Stimulated activated naive CD8-positive, alpha-beta T cell treated with anti-CD3 and anti-CD28 coated beads, Interleukin-15, Interleukin-2, amounts not matched to agents 100 ng/mL and 50 ng/mL, for 24 hours (primary cell): ENCODE measurements around the gene WFIKKN1.

Source experiments
- H3K27ac Mint-ChIP-seq: one replicate; pipeline ENCODE4 v1.8.0; 2021; ENCODE audit warnings: mild to moderate bottlenecking, mixed read lengths
- H3K27me3 Mint-ChIP-seq: one replicate; pipeline ENCODE4 v1.8.0; 2021; ENCODE audit warnings: mixed read lengths
- H3K36me3 Mint-ChIP-seq: one replicate; pipeline ENCODE4 v1.8.0; 2021; ENCODE audit warnings: low read depth, mixed read lengths
- H3K4me1 Mint-ChIP-seq: one replicate; pipeline ENCODE4 v1.8.0; 2021; ENCODE audit warnings: low read depth, mixed read lengths
- H3K4me3 Mint-ChIP-seq: one replicate; pipeline ENCODE4 v1.8.0; 2021; ENCODE audit warnings: mild to moderate bottlenecking, mixed read lengths
- H3K9me3 Mint-ChIP-seq: one replicate; pipeline ENCODE4 v1.8.0; 2021; ENCODE audit warnings: mixed read lengths

The WFIKKN1 gene

DNA sequence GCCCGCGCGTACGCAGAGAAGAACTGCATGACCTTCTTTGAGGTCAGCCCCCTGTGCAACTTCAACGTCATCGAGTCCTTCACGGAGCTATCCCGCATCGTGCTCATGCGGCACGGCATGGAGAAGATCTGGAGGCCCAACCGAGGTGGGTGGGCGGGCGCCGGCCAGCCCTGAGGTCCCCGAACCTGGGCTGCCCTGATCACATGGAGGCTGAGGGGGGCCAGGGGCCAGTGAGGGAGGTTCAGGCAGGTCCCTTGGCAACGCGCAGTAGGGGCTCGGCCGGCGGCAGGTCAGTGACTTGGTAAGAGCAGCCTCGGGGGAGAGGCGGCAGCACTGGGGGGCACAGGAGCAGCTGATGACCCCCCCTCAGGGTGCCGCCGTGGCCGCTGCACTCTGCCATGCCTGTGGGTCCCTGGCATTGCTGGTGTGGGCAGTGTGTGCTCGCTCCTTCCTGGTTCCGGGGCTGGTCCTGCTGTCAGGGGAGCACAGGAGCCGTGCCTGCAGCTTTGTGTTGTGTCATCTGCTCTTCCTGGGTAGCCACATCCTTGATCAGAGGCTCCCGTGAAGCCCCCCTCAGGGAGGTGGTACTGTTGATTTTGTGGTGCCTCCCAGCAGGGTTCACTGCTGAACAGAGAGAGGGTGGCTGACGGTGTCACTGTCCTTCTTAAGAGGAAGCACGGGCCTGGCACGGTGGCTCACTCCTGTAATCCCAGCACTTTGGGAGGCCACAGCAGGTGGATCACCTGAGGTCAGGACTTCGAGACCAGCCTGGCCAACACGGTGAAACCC lies 4.6 kb upstream of the WFIKKN1 start:
- H3K4me3 Mint-ChIP-seq, result no peak overlapping the region
- H3K27ac Mint-ChIP-seq, result no peak overlapping the region
- no peaks in the 10 kb centered on the region for H3K27me3 Mint-ChIP-seq
- H3K9me3 Mint-ChIP-seq, result no peaks in the 10 kb centered on the region
- H3K4me1 Mint-ChIP-seq, result no peaks in the 10 kb centered on the region
- no peaks in the 10 kb centered on the region for H3K36me3 Mint-ChIP-seq

DNA sequence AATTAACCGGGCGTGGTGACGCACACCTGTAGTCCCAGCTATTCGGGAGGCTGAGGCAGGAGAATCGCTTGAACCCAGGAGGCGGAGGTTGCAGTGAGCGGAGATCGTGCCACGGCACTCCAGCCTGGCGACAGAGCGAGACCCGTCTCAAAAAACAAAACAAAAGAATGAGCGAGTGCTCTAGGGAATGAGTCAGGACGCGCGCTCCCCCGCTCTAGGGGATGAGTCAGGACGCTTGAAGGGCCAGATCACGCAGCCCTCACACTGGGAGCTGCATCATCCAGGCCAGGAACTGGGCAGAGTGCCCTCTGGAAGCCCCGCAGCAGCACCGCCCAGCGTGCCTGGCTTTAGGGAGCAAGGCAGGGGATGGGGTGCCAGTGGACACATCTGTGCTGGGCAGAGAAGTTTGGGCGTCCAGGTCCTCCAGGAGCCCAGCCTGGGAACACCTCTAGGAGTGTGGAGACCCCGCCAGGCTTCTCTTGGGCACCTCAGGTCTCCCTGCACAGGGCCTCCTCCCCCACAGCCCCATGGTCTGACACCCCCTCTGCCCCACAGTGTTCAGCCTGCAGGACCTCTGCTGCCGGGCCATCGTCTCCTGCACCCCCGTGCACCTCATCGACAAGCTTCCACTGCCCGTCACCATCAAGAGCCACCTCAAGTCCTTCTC lies 3.9 kb upstream of the WFIKKN1 start:
- Mint-ChIP-seq H3K27me3 (no peaks in the 10 kb centered on the region), H3K9me3 (no peaks in the 10 kb centered on the region), H3K4me3 (no peak overlapping the region), H3K36me3 (no peaks in the 10 kb centered on the region), H3K27ac (no peak overlapping the region), H3K4me1 (no peaks in the 10 kb centered on the region)

DNA sequence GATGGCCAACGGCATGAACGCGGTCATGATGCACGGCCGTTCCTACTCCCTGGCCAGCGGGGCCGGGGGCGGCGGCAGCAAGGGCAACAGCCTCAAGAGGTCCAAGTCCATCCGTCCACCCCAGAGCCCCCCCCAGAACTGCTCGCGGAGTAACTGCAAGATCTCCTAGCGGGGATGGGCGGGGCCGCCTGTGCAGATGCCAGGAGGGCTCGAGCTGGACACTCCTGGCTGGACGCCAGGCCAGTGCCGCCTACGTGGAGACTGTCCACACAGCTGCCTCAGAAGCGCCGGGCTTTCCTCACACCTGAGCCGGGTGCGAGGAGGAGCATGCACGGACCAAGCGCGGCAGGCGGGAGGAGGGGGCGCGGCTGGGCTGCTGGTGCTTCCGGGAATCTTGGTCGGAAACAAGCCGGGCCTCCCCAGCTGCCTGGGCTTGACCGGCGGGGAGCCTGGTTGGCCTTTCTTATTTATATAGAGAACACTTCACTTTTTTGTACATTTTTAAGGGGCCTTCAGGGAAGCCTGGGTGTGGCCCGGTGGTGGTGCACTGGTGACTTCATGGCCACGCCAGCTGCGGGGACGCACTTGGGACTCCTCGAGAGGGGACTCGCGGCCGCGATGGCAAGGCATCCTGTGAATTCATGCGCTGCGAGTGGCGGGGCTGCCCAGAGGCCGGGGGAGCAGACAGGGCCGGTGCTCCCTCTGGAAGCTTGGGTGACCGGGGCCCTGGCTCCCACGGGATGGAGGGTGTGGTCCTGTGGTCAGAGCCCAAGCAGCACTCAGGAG lies 3.1 kb upstream of the WFIKKN1 start:
- no peak overlapping the region for H3K27ac Mint-ChIP-seq

DNA sequence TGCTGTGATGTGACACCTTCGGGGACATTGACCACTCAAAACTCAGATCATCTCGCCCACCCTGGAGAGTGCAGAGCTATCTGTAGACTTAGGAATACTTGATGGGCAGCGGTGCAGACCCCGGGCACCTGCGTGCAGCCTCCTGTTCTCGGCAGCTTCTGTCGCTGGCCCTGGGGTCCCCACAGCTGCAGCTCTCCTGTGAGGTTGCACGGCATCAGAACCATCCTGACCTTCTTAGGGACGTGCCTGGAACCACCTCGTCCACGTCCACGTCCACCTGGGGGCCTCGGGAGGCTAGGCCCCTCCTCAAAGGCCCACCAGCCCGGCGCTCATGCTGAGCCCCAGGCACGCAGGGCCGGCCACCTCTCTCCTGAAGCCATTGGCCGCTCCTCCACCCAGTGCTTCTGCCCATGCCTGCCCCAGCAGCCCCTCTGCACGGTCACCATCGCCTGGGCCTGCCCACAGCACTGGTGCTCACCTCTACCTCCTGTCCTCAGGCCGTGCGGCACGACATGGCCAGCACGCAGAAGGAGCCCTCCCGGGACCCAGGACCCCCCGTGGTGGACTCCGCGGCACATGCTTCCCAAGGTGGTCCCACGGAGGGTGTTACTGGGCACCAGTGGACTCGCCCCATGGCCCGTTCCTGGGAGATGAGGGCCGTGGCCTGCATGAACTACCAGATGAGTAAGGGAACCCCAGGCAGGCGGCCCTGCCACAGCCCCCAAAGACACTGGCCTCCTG lies 2.3 kb upstream of the WFIKKN1 start:
- Mint-ChIP-seq H3K36me3 (no peaks in the 10 kb centered on the region), H3K27ac (no peak overlapping the region), H3K4me3 (no peak overlapping the region), H3K4me1 (no peaks in the 10 kb centered on the region), H3K27me3 (no peaks in the 10 kb centered on the region), H3K9me3 (no peaks in the 10 kb centered on the region)

More for the DNA sequence above, 3.1 kb upstream of the WFIKKN1 start:
- H3K4me1 Mint-ChIP-seq, result no peaks in the 10 kb centered on the region
- no peaks in the 10 kb centered on the region for H3K27me3 Mint-ChIP-seq
- H3K9me3 Mint-ChIP-seq, result no peaks in the 10 kb centered on the region
- no peak overlapping the region for H3K4me3 Mint-ChIP-seq
- H3K36me3 Mint-ChIP-seq, result no peaks in the 10 kb centered on the region

DNA sequence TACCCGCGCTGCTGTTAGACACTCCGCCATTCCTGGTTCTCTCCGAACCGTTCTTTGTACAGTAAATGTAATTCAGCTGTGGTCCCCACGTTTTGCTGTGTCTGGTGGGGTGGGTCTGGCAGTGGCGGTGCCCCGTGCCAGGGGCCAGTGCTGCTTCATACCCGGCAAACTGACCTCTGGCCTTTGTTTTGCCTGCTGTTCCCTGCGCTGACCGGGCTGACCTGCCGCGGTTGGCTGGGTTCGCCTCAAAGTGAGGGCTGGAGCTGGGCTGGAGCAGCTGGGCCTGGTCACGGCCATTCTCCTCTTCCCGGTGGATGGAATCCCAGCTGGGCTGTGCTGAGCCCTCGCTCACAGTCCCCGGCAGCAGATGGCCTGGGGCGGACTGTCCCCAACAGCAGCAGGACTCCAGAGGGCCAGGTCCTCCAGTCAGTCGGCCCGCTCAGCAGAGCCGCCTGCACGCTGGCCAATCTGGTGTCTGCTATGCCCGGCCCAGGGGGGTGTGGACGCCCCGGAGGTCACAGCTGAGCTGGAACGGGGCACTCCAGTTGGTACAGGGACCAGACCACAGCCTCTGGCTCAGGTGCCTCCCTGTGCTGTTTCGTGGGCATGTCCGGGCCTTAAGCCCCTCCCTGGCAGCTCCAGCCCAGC lies 1.5 kb upstream of the WFIKKN1 start:
- no peaks in the 10 kb centered on the region for H3K9me3 Mint-ChIP-seq

DNA sequence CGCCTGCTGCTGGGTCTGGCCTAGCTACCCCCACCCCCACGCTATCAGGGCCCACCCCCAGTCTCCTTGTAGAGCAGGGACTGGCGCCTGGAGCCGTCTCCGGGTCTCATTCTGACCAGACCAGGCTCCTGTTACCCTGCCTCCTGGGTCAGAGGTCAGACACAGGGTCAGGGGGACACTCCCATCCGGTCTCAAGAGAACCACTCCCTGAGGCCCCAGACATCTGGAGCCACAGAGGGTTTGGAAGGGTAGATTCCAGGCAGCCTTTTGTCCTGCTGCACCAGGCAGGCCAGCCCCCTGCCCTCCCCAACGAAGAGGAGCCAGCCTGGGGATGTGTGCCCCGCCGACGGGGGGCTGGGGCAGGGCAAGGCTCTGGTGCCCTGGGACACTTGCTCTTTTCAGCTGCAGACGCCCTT lies 944 bp upstream of the WFIKKN1 start:
- Mint-ChIP-seq H3K27ac (no peak overlapping the region), H3K4me1 (peaks cover 2% of the 10 kb centered on the region), H3K4me3 (no peak overlapping the region), H3K36me3 (no peaks in the 10 kb centered on the region), H3K9me3 (no peaks in the 10 kb centered on the region), H3K27me3 (no peaks in the 10 kb centered on the region)

More for the DNA sequence above, 1.5 kb upstream of the WFIKKN1 start:
- Mint-ChIP-seq H3K36me3 (no peaks in the 10 kb centered on the region), H3K4me3 (no peak overlapping the region), H3K27ac (no peak overlapping the region), H3K27me3 (no peaks in the 10 kb centered on the region), H3K4me1 (no peaks in the 10 kb centered on the region)

DNA sequence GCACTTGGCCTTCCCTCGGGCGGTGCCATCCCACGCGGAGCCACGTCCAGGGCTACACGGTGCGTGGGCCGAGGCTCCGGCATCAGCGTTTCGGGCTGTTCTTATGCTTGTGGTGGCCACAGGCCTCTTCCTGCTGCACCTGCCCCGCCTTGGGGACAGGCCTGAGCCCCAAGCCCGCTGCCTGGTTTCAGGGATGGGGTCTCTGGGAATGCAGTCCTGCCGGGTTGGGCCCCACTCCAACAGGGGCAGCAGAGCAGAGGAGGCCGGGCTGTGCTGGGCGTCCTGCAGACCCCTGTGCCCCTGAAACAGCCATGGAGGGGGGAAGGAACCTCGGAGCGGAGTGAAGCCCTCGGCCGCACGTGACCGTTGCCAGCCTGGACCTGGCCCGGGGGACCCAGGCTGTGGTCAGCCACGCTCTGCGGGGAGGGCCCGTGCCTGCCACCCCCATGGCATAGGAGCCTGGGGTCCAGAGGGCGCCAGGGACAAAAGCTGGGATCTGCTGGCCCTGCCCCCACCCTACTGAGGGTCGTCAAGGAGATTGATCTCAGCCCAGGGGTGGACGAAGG lies 453 bp upstream of the WFIKKN1 start:
- Mint-ChIP-seq H3K36me3 (no peaks in the 10 kb centered on the region), H3K27me3 (no peaks in the 10 kb centered on the region), H3K9me3 (no peaks in the 10 kb centered on the region), H3K27ac (no peak overlapping the region), H3K4me3 (no peak overlapping the region), H3K4me1 (peaks cover 4% of the 10 kb centered on the region)

DNA sequence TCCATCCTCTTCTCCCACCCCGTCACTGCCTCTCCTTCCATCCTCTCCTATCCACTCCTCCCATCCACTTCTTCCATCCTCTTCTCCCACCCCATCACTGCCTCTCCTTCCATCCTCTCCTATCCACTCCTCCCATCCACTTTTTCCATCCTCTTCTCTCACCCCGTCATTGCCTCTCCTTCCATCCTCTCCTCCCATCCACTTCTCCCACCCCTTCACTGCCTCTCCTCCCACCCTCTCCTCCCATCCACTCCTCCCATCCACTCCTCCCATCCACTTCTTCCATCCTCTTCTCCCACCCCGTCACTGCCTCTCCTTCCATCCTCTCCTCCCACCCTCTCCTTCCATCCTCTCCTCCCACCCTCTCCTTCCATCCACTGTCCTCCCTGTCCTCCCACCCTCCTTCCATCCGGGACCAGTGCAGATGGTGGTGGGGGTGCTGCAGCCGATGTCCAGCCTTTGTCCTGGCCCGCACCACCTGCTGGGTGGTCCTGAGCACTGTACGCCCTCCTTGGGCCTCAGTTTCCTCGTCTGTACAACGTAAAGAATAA lies 1.1 kb downstream of the WFIKKN1 start:
- Mint-ChIP-seq H3K4me1 (peaks cover 10% of the 10 kb centered on the region), H3K27ac (no peak overlapping the region), H3K36me3 (peaks cover 3% of the 10 kb centered on the region), H3K27me3 (no peaks in the 10 kb centered on the region), H3K9me3 (no peaks in the 10 kb centered on the region), H3K4me3 (no peak overlapping the region)

DNA sequence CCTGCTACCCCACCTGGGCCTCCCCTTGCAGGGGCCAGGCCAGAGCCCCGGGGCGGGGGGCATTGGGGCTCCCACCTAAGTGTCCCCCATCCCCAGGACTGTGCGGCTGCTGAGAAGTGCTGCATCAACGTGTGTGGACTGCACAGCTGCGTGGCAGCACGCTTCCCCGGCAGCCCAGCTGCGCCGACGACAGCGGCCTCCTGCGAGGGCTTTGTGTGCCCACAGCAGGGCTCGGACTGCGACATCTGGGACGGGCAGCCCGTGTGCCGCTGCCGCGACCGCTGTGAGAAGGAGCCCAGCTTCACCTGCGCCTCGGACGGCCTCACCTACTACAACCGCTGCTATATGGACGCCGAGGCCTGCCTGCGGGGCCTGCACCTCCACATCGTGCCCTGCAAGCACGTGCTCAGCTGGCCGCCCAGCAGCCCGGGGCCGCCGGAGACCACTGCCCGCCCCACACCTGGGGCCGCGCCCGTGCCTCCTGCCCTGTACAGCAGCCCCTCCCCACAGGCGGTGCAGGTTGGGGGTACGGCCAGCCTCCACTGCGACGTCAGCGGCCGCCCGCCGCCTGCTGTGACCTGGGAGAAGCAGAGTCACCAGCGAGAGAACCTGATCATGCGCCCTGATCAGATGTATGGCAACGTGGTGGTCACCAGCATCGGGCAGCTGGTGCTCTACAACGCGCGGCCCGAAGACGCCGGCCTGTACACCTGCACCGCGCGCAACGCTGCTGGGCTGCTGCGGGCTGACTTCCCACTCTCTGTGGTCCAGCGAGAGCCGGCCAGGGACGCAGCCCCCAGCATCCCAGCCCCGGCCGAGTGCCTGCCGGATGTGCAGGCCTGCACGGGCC lies 1.9 kb downstream of the WFIKKN1 start:
- H3K27me3 Mint-ChIP-seq, result no peaks in the 10 kb centered on the region
- no peak overlapping the region for H3K27ac Mint-ChIP-seq
- no peaks in the 10 kb centered on the region for H3K9me3 Mint-ChIP-seq
- peaks cover 3% of the 10 kb centered on the region for H3K36me3 Mint-ChIP-seq
- no peak overlapping the region for H3K4me3 Mint-ChIP-seq
- H3K4me1 Mint-ChIP-seq, result peaks cover 10% of the 10 kb centered on the region

DNA sequence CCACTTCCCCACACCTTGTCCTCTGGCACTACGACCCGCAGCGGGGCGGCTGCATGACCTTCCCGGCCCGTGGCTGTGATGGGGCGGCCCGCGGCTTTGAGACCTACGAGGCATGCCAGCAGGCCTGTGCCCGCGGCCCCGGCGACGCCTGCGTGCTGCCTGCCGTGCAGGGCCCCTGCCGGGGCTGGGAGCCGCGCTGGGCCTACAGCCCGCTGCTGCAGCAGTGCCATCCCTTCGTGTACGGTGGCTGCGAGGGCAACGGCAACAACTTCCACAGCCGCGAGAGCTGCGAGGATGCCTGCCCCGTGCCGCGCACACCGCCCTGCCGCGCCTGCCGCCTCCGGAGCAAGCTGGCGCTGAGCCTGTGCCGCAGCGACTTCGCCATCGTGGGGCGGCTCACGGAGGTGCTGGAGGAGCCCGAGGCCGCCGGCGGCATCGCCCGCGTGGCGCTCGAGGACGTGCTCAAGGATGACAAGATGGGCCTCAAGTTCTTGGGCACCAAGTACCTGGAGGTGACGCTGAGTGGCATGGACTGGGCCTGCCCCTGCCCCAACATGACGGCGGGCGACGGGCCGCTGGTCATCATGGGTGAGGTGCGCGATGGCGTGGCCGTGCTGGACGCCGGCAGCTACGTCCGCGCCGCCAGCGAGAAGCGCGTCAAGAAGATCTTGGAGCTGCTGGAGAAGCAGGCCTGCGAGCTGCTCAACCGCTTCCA lies 2.7 kb downstream of the WFIKKN1 start:
- H3K27ac Mint-ChIP-seq, result no peak overlapping the region
- H3K36me3 Mint-ChIP-seq, result peaks cover 3% of the 10 kb centered on the region
- no peaks in the 10 kb centered on the region for H3K9me3 Mint-ChIP-seq
- peaks cover 10% of the 10 kb centered on the region for H3K4me1 Mint-ChIP-seq
- H3K4me3 Mint-ChIP-seq, result no peak overlapping the region
- no peaks in the 10 kb centered on the region for H3K27me3 Mint-ChIP-seq

DNA sequence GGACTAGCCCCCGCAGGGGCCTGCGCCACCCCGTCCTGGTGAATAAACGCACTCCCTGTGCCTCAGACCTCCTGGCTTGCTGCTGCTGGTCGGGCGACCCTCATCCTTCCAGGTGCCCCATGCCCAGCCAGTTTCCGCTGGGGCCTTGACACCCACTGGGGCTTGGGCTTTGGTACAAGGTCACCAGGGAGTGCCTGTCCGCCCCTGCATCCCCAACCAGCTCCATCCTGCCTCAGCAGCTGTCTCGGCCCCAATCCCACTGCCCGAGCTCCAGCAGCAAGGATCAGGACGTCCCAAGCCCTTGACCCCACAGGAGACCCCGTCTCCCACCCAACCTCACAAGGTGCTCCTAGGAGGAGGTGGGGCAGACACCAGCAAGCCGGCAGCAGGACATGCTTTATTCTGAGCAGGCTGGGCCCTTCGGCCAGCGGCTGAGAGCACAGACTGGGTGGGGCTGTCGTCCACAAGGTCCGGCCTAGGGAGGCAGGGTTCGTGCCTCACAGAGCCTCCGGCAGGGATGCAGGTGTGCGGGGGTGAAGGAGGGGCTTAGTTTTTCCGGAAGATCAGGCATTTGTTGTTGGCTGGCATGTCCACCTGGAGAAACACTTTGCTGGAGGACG lies 3.4 kb downstream of the WFIKKN1 start:
- Mint-ChIP-seq H3K36me3 (peaks cover 3% of the 10 kb centered on the region), H3K4me3 (peak overlapping the region; percentile 58), H3K4me1 (peaks cover 10% of the 10 kb centered on the region), H3K27ac (no peak overlapping the region), H3K9me3 (no peaks in the 10 kb centered on the region), H3K27me3 (no peaks in the 10 kb centered on the region)

DNA sequence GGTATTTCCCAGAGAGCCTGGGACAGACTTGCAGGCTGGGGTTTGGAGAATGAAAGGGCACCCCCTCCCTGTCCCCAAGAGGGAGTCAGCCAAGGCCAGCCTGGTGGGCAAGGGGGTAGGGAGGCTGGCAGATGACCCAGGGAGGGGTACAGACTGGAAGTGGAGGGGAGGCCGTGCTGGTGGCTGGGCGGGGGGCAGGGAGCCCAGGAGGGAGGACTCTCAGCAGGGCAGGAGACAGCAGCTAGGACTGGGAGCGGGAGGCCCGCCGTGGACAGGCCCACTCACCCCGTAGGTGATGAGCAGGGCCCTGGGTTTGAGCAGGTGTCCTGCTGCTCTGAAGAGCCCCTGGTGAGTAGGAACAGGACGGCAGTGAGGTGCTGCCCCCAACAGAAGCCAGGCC lies 4.2 kb downstream of the WFIKKN1 start:
- peaks cover 3% of the 10 kb centered on the region for H3K36me3 Mint-ChIP-seq
- H3K4me3 Mint-ChIP-seq, result peak overlapping the region; percentile 70
- peaks cover 13% of the 10 kb centered on the region for H3K4me1 Mint-ChIP-seq
- no peaks in the 10 kb centered on the region for H3K9me3 Mint-ChIP-seq
- H3K27ac Mint-ChIP-seq, result peak overlapping the region; percentile 74
- H3K27me3 Mint-ChIP-seq, result no peaks in the 10 kb centered on the region
